Fibroblast of skin of left quadriceps (primary cell): ENCODE data around the gene NCCRP1.
"Not testable (repeated sequence)": the region's sequence is repeated elsewhere in the genome, so short reads cannot be mapped to it uniquely, and the experiment has no call there.

Experiments used
- DNase-seq, 2 experiments: peaks; one replicate each; pipeline ENCODE4 v3.0.0-alpha.2; 2013; ENCODE audit warnings: low read depth in 2 of 2

The NCCRP1 gene

GRCh38 chr19:39207293-39207836, 10.6 kb downstream of the NCCRP1 start:
- no peak for DNase-seq

GRCh38 chr19:39208175-39208795, 11.5 kb downstream of the NCCRP1 start:
- DNase-seq: no peak

- no peak for DNase-seq
Measured at GRCh38 chr19:39209196-39209595, 12.4 kb downstream of the NCCRP1 start.

- no peak for DNase-seq
Measured at GRCh38 chr19:39211731-39212374, 15.1 kb downstream of the NCCRP1 start.

GRCh38 chr19:39212375-39212742, 15.6 kb downstream of the NCCRP1 start:
- no peak for DNase-seq

GRCh38 chr19:39215323-39215722, 18.6 kb downstream of the NCCRP1 start:
- DNase-seq: not testable (repeated sequence)

GRCh38 chr19:39217094-39217493, 20.3 kb downstream of the NCCRP1 start:
- no peak for DNase-seq

GRCh38 chr19:39218230-39219007, 21.7 kb downstream of the NCCRP1 start:
- DNase-seq: no peak

GRCh38 chr19:39219108-39219507, 22.3 kb downstream of the NCCRP1 start:
- not testable (repeated sequence) for DNase-seq

GRCh38 chr19:39223703-39224279, 27.0 kb downstream of the NCCRP1 start:
- no peak for DNase-seq

GRCh38 chr19:39224910-39225309, 28.1 kb downstream of the NCCRP1 start:
- no peak for DNase-seq

GRCh38 chr19:39230096-39230764, 33.5 kb downstream of the NCCRP1 start:
- no peak for DNase-seq

- DNase-seq: no peak
Measured at GRCh38 chr19:39232708-39233107, 35.9 kb downstream of the NCCRP1 start.

GRCh38 chr19:39236527-39236926, 39.8 kb downstream of the NCCRP1 start:
- DNase-seq: no peak

- no peak for DNase-seq
Measured at GRCh38 chr19:39237200-39238184, 40.7 kb downstream of the NCCRP1 start.

GRCh38 chr19:39238209-39238608, 41.4 kb downstream of the NCCRP1 start:
- no peak for DNase-seq

GRCh38 chr19:39238944-39239343, 42.2 kb downstream of the NCCRP1 start:
- no peak for DNase-seq

- DNase-seq: no peak
Measured at GRCh38 chr19:39240421-39240820, 43.7 kb downstream of the NCCRP1 start.

- not testable (repeated sequence) for DNase-seq
Measured at GRCh38 chr19:39243741-39244140, 47.0 kb downstream of the NCCRP1 start.

GRCh38 chr19:39244410-39245100, 47.8 kb downstream of the NCCRP1 start, which contains the start of gene IFNL3:
Gene IFNL3 (minus strand): TSS chr19:39245006. CDS start chr19:39244967, 39 bp downstream.
- not testable (repeated sequence) for DNase-seq
